AG04449 (cell line): Measurements from ENCODE around the gene PIK3C2G.

Experiments used
- CTCF ChIA-PET: fragments of 350-600 bp; formaldehyde crosslinking; extraction: SDS; loops from one replicate; lab custom pipeline; 2021; ENCODE audit warnings: antibody characterized with exemption; lab: Yijun Ruan, JAX
- POLR2A ChIA-PET: fragments of 400-600, 350-600 bp; formaldehyde crosslinking; extraction: SDS; loops from one replicate; lab custom pipeline; 2020; ENCODE audit warnings: antibody characterized with exemption, inconsistent platforms; lab: Yijun Ruan, JAX
- DNase-seq: peaks from one replicate; pipeline ENCODE4 v3.0.0-alpha.2; 2010; ENCODE audit warnings: low read depth, low spot score
- H3K4me3 ChIP-seq: 2 replicates; pipeline ENCODE4 v1.5.1; 2011; ENCODE audit warnings: low read depth, mild to moderate bottlenecking, control low read depth, low read length
- TF ChIP-seq, protein P1 (sequence below): IDR thresholded peaks from one replicate; pipeline ENCODE4 v1.5.1; 2011; ENCODE audit warnings: mild to moderate bottlenecking, moderate library complexity, low read length, control low read depth, inconsistent platforms; ENCODE audit not compliant: insufficient read depth; ENCODE audit errors: missing control alignments

PIK3C2G gene

DNA sequence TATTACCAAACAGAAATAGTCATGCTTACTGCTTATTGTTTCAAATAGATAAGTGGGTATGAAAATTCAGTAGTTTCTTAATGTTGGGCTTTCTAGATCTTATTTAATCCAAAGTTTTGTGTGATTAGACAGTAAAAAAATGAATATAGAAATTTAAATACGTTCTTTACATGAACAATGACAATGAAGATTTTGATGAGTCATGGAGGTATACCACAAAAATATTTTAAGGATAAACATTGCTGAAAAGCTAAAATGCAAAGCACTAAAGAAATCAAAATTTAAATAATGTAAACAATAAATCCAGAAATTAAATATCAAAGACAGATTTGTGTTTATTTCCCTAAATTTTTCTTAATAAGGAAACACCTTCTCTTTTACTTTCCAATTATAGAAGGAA is 78.3 kb downstream of the PIK3C2G start:
- POLR2A ChIA-PET: no interaction called here
- DNase-seq: no peak

DNA sequence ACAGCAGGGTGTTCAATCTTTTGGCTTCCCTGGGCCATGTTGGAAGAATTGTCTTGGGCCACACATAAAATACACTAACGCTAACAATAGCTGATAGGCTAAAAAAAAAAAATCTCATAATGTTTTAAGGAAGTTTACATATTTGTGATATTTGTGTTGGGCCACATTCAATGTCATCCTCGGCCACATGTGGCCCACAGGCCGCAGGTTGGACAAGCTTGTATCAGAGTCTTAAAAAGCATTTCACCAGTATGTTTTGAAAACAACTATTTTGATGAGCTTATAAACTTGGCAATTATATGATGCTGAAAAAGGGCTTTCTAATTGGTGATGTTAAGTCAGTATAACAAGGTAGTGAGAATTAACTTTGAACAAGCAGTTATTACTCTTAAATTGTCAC is 78.9 kb downstream of the PIK3C2G start:
- no peak overlapping the region for H3K4me3 ChIP-seq
- TF ChIP-seq, protein P1, sequence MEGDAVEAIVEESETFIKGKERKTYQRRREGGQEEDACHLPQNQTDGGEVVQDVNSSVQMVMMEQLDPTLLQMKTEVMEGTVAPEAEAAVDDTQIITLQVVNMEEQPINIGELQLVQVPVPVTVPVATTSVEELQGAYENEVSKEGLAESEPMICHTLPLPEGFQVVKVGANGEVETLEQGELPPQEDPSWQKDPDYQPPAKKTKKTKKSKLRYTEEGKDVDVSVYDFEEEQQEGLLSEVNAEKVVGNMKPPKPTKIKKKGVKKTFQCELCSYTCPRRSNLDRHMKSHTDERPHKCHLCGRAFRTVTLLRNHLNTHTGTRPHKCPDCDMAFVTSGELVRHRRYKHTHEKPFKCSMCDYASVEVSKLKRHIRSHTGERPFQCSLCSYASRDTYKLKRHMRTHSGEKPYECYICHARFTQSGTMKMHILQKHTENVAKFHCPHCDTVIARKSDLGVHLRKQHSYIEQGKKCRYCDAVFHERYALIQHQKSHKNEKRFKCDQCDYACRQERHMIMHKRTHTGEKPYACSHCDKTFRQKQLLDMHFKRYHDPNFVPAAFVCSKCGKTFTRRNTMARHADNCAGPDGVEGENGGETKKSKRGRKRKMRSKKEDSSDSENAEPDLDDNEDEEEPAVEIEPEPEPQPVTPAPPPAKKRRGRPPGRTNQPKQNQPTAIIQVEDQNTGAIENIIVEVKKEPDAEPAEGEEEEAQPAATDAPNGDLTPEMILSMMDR: no peak
- ChIA-PET CTCF (interaction anchor here (1.2 to 1.7 kb wide), 3 partner anchors 19 to 90 kb away, joined by 3 to 5 read pairs (median 4); no protein-coding TSS in a partner anchor), POLR2A (no interaction called here)
- no peak for DNase-seq

More for the DNA sequence above, 78.3 kb downstream of the PIK3C2G start:
- TF ChIP-seq, protein P1: no peak
- no peak overlapping the region for H3K4me3 ChIP-seq
- CTCF ChIA-PET: interaction anchor here (1.2 kb wide), 1 partner anchor 19 kb away, joined by 5 read pairs; no protein-coding TSS in a partner anchor

DNA sequence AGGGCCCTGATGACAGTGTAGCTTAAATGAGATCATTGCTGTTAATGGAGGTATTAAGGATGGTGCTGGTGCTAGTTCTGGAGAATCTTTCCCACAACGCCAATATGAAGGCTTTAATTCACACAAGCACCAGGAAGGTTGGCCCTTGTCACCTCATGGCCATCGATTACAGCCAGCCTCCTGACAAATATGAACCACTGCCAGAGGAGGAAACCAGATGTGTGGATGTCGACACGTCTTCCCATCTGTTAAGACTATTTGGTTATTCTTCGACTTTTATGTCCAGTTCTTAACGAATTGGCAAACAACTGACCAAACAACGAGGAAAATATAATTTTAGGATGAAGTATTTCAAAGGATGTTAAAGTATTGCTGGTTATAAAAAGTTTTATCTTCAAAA is 79.5 kb downstream of the PIK3C2G start:
- TF ChIP-seq, protein P1: no peak
- DNase-seq: no peak
- CTCF ChIA-PET: interaction anchor here (1.2 to 1.7 kb wide), 3 partner anchors 20 to 91 kb away, joined by 3 to 5 read pairs (median 4); no protein-coding TSS in a partner anchor

DNA sequence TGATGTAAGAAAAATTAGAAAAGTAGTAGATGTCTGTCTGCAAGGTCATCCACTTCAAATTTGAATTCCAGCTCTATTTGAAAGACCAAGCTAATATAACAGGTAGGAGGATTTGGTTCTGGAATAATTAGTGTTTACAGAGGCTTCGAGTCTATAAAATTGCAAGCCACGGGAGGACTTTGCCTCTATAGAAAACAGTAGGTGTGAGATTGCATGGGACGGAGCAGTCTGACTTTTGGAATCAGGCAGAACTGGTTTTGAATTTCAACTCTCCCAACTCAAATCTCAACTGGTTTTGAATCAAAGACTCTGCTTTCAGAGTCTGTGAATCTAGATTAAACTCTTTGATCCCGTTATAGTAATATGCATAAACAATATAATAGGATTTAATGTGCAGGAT is 82.4 kb downstream of the PIK3C2G start:
- DNase-seq: no peak
- CTCF ChIA-PET: no interaction called here
- POLR2A ChIA-PET: no interaction called here
- H3K4me3 ChIP-seq: no peak overlapping the region
- TF ChIP-seq, protein P1: no peak

More for the DNA sequence above, 79.5 kb downstream of the PIK3C2G start:
- H3K4me3 ChIP-seq: no peak overlapping the region
- POLR2A ChIA-PET: no interaction called here

DNA sequence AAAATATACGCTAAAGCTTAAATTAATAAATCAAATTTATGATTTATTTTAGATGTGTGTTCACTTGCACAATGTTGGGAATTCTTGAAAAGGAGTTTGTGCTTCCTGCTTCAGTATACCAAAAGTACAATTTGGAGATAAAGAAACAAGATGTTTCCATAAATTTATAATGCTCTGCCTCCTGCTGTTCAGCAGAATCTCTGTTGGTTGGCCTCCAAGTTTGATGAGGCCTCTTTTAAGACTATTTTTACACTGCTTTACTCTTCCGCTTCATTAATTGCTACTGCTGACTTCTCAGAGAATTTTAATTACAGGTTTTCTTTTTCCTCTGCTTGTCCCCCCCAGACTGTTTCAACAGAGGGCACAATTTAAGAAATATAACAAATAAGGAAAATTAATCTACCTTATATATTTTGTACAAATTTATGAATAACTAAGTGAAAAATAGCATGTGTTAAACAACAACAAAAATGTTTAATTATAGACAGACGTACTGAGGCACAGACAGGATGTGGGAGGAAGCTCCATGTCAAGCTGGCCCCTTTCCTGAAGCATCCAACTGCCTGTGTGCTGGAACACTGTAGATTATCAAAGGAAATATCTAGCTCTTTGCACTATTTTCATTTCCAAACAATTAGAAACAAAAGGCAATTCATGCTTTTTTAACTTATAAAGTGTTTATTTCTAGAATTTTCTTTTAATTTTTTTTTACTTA is 83.9 kb downstream of the PIK3C2G start:
- no peak overlapping the region for H3K4me3 ChIP-seq
- no peak for DNase-seq
- POLR2A ChIA-PET: no interaction called here
- TF ChIP-seq, protein P1: no peak
- CTCF ChIA-PET: interaction anchor here (0.8 kb wide), 1 partner anchor 207 kb away, joined by 3 read pairs; no protein-coding TSS in a partner anchor

DNA sequence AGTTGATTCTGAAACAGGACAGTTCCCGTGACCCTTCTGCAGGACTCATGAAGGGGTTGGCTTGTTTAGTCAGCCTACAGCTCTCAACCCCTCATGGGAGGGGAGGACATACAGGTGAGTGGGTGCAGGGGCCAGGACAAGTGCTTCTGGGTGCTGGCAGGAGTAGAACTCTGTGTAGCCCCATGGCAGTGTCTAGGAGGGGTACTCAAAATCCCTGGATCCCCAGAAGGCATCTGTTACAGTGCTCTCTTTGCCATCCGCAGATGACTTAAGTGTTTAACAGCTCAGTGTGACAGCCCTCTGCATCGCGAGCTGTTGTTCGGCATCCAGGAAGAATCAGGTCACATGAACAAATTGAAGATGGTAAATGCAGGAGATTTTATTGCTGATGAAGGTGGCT is 91.0 kb downstream of the PIK3C2G start:
- POLR2A ChIA-PET: no interaction called here
- no peak overlapping the region for H3K4me3 ChIP-seq
- no peak for DNase-seq
- CTCF ChIA-PET: no interaction called here
- TF ChIP-seq, protein P1: no peak
